ENCODE results near the gene C3. TPM values are rescaled to one million over a fixed set of nuclear protein-coding genes. Genes with fewer than 3 reads are reported as not detected.
A peak's percentile ranks its signal among the peaks of the same experiment; 100 is the strongest.

Gene C3
- total RNA-seq = 3,831 TPM
- 452 TPM for polyA plus RNA-seq (ENCODE audit: insufficient read depth, low read depth, low replicate concordance)
- long read RNA-seq, donor 1 = 0 reads
- long read RNA-seq, donor 2, partial matches to known transcripts = 18 of 19 reads
- long read RNA-seq, donor 2, other reads (novel, unspliced or antisense) = 0 of 19 reads
- long read RNA-seq, donor 3, partial matches to known transcripts = 0 of 2 reads
- long read RNA-seq, donor 3, other reads (novel, unspliced or antisense) = 0 of 2 reads
- long read RNA-seq, donor 4, partial matches to known transcripts = 0 of 1 reads
- long read RNA-seq, donor 4, other reads (novel, unspliced or antisense) = 0 of 1 reads
- long read RNA-seq, donor 5 = 0 reads
- long read RNA-seq, donor 6 = 0 reads
- long read RNA-seq, donor 7, full-length matches to known transcripts = 206 of 1,561 reads
- long read RNA-seq, donor 7, partial matches to known transcripts = 1,254 of 1,561 reads
- long read RNA-seq, donor 7, other reads (novel, unspliced or antisense) = 101 of 1,561 reads
- long read RNA-seq, donor 8 = 0 reads
- long read RNA-seq, donor 9, partial matches to known transcripts = 0 of 1 reads
- long read RNA-seq, donor 9, other reads (novel, unspliced or antisense) = 0 of 1 reads
- long read RNA-seq, donor 10 = 0 reads

- intact Hi-C loops (cut with DNase I) = no loop called here
- no peak for FAIRE-seq
- no peaks in the 10 kb centered on the region for H3K27me3 ChIP-seq (ENCODE audit: control insufficient read depth, insufficient read depth, low read length)
These were observed at the start of gene C3 for GRCh38 chr19:6720369-6721137. Gene C3 (minus strand): TSS chr19:6720650. CDS start chr19:6720589, 61 bp downstream.

GRCh38 chr19:6769006-6769619 lies 48.7 kb upstream of the C3 start:
- Histone ChIP-seq H3K9ac (ENCODE audit: low read length in 3 of 3) (no peak overlapping the region), H3K9me3 (ENCODE audit: control insufficient read depth in 2 of 3, insufficient read depth in 1 of 3, low read length in 3 of 3) (no peaks in the 10 kb centered on the region), H3K4me1 (ENCODE audit: control insufficient read depth in 2 of 3, insufficient read depth in 2 of 3, low read depth in 1 of 3, low read length in 3 of 3) (peaks cover 0 to 13% (median 0%) of the 10 kb centered on the region in 3 donors), H3K36me3 (ENCODE audit: control insufficient read depth in 2 of 3, insufficient read depth in 3 of 3, low read length in 3 of 3) (no peaks in the 10 kb centered on the region), H3K27ac (ENCODE audit: low read depth in 2 of 2, low read length in 2 of 2) (no peak overlapping the region), H3K27me3 (ENCODE audit: control insufficient read depth, insufficient read depth, low read length) (no peaks in the 10 kb centered on the region), H3K4me3 (ENCODE audit: low read length in 3 of 3) (no peak overlapping the region)
- intact Hi-C loops (cut with DNase I) = no loop called here
- no peak for FAIRE-seq
- peak; percentile 13 for TF ChIP-seq CTCF (IDR thresholded peaks at IDR 0.05; ENCODE audit: borderline replicate concordance, extremely low read depth, insufficient read depth)
- no peak for DNase-seq

More at GRCh38 chr19:6720369-6721137, at the start of gene C3:
- Histone ChIP-seq H3K4me3 (ENCODE audit: low read length in 3 of 3) (no peak within 1 kb of the TSS), H3K9me3 (ENCODE audit: control insufficient read depth in 2 of 3, insufficient read depth in 1 of 3, low read length in 3 of 3) (no peaks in the 10 kb centered on the region), H3K4me1 (ENCODE audit: control insufficient read depth in 2 of 3, insufficient read depth in 2 of 3, low read depth in 1 of 3, low read length in 3 of 3) (peaks cover 0 to 3% (median 2%) of the 10 kb centered on the region in 3 donors), H3K9ac (ENCODE audit: low read length in 3 of 3) (no peak within 1 kb of the TSS), H3K27ac (ENCODE audit: low read depth in 2 of 2, low read length in 2 of 2) (no peak within 1 kb of the TSS), H3K36me3 (ENCODE audit: control insufficient read depth in 2 of 3, insufficient read depth in 3 of 3, low read length in 3 of 3) (no peaks in the 10 kb centered on the region)
- peak in 1 of 5 donors; percentile 72 for DNase-seq
- no peak for TF ChIP-seq CTCF (IDR thresholded peaks at IDR 0.05; ENCODE audit: borderline replicate concordance, extremely low read depth, insufficient read depth)

DNA sequence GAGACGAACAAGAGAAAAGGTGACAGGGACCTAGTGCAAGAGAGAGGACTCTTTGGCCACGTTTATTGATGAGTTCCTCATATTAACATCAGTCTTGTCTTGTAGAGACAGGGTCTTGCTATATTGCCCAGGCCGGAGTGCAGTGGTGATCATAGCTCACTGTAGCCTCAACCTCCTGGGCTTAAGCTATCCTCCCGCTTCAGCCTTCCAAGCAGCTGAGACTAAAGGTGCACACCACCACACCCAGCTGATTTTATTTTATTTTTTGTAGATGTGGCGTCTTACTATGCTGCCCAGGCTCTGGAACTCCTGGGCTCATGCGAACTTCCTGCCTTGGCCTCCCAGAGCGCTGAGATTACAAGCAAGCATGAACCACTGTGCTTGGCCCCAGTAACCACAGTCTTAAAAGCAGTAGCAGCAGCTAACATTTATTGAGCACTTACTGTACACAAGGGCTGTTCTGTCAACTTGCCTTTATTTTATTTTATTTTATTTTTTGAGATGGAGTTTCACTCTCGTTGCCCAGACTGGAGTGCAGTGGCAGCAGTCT lies 47.9 kb upstream of the C3 start:
- Histone ChIP-seq H3K9me3 (ENCODE audit: control insufficient read depth in 2 of 3, insufficient read depth in 1 of 3, low read length in 3 of 3) (no peaks in the 10 kb centered on the region), H3K27ac (ENCODE audit: low read depth in 2 of 2, low read length in 2 of 2) (peak overlapping the region in 1 of 2 donors; percentile 3), H3K27me3 (ENCODE audit: control insufficient read depth, insufficient read depth, low read length) (no peaks in the 10 kb centered on the region), H3K36me3 (ENCODE audit: control insufficient read depth in 2 of 3, insufficient read depth in 3 of 3, low read length in 3 of 3) (no peaks in the 10 kb centered on the region), H3K9ac (ENCODE audit: low read length in 3 of 3) (no peak overlapping the region), H3K4me3 (ENCODE audit: low read length in 3 of 3) (no peak overlapping the region), H3K4me1 (ENCODE audit: control insufficient read depth in 2 of 3, insufficient read depth in 2 of 3, low read depth in 1 of 3, low read length in 3 of 3) (peaks cover 0 to 13% (median 0%) of the 10 kb centered on the region in 3 donors)
- intact Hi-C loops (cut with DNase I) = no loop called here
- DNase-seq (no peak), FAIRE-seq (no peak)
- TF ChIP-seq CTCF (IDR thresholded peaks at IDR 0.05; ENCODE audit: borderline replicate concordance, extremely low read depth, insufficient read depth) = no peak

Measured in kidney (tissue), 22 donors.